CD14-positive monocyte (primary cell): ENCODE results near the gene LZTS2. TPM values are rescaled to one million over a fixed set of nuclear protein-coding genes. Genes with fewer than 3 reads are reported as not detected.

ENCODE experiments used
- DNase-seq, 3 donors: peaks; one replicate each; pipeline ENCODE4 v3.0.0-alpha.2; 2011 to 2022
- H2AFZ ChIP-seq: 2 replicates; pipeline ENCODE4 v1.6.0; 2012; ENCODE audit warnings: mild to moderate bottlenecking, low read depth, low read length, inconsistent platforms; ENCODE audit not compliant: insufficient read depth, poor library complexity, severe bottlenecking
- H3K27ac ChIP-seq, 2 donors: 1 replicate in 1 of 2; 2 replicates in 1 of 2; pipeline ENCODE4 v1.5.1; 2012 to 2013; ENCODE audit warnings: low read length in 2 of 2, control low read depth in 1 of 2, inconsistent platforms in 1 of 2, low read depth in 1 of 2, mild to moderate bottlenecking in 1 of 2
- H3K27me3 ChIP-seq, 2 donors: one replicate each; pipeline versions ENCODE4 v1.6.0 to v1.6.1; 2011 to 2013; ENCODE audit warnings: low read length in 2 of 2; ENCODE audit not compliant: control insufficient read depth in 2 of 2, insufficient read depth in 2 of 2
- H3K36me3 ChIP-seq, 2 donors: replicated peaks in 1 of 2; 1 replicate in 1 of 2; 2 replicates in 1 of 2; pipeline versions ENCODE4 v1.5.1 to v1.6.1; 2012 to 2013; ENCODE audit warnings: low read length in 2 of 2, control low read depth in 1 of 2, inconsistent platforms in 1 of 2, mild to moderate bottlenecking in 1 of 2; ENCODE audit not compliant: insufficient read depth in 2 of 2, control insufficient read depth in 1 of 2
- H3K4me1 ChIP-seq, 2 donors: 1 replicate in 1 of 2; 2 replicates in 1 of 2; pipeline versions ENCODE4 v1.5.1 to v1.6.1; 2012 to 2013; ENCODE audit warnings: low read length in 2 of 2, control low read depth in 1 of 2, inconsistent platforms in 1 of 2, mild to moderate bottlenecking in 1 of 2, moderate library complexity in 1 of 2; ENCODE audit not compliant: insufficient read depth in 2 of 2, control insufficient read depth in 1 of 2
- H3K4me2 ChIP-seq: replicated peaks from 2 replicates; pipeline ENCODE3; 2012; ENCODE audit warnings: low read length, moderate library complexity, mild to moderate bottlenecking; ENCODE audit not compliant: poor library complexity, severe bottlenecking; ENCODE audit errors: extremely low read depth
- H3K4me3 ChIP-seq, 3 experiments: fragments of 200-600 bp in 1 of 3; sonication (generic) in 1 of 3; replicated peaks in 1 of 3; 1 replicate in 2 of 3; 2 replicates in 1 of 3; pipeline ENCODE4 v1.5.1; 2011 to 2013; ENCODE audit warnings: low read length in 3 of 3, mild to moderate bottlenecking in 3 of 3, control low read depth in 2 of 3, low read depth in 2 of 3, inconsistent platforms in 1 of 3, moderate library complexity in 1 of 3
- H3K79me2 ChIP-seq: 2 replicates; pipeline ENCODE4 v1.6.0; 2012; ENCODE audit warnings: mild to moderate bottlenecking, control low read depth, inconsistent platforms, low read length, moderate library complexity; ENCODE audit not compliant: insufficient read depth
- H3K9ac ChIP-seq: 2 replicates; pipeline ENCODE4 v1.6.0; 2017; ENCODE audit warnings: low read length, mild to moderate bottlenecking; ENCODE audit not compliant: insufficient read depth, poor library complexity, severe bottlenecking
- H3K9me3 ChIP-seq, 2 donors: replicated peaks in 1 of 2; 1 replicate in 1 of 2; 2 replicates in 1 of 2; pipeline versions ENCODE4 v1.5.1 to v1.6.1; 2012 to 2013; ENCODE audit warnings: low read length in 2 of 2, control low read depth in 1 of 2; ENCODE audit not compliant: control insufficient read depth in 1 of 2, insufficient read depth in 1 of 2
- H4K20me1 ChIP-seq: 2 replicates; pipeline ENCODE4 v1.6.0; 2012; ENCODE audit warnings: mild to moderate bottlenecking, low read length, control low read depth, moderate library complexity; ENCODE audit not compliant: insufficient read depth
- H3K27ac Mint-ChIP-seq, 7 donors: one replicate each; pipeline ENCODE4 v1.8.0; 2020; ENCODE audit warnings: mild to moderate bottlenecking in 7 of 7, mixed read lengths in 7 of 7, moderate library complexity in 6 of 7, inconsistent platforms in 2 of 7
- H3K27me3 Mint-ChIP-seq, 3 donors: one replicate each; pipeline ENCODE4 v1.8.0; 2021 to 2022; ENCODE audit warnings: low read depth in 3 of 3, mild to moderate bottlenecking in 3 of 3, mixed read lengths in 3 of 3, moderate library complexity in 3 of 3, inconsistent platforms in 1 of 3
- H3K36me3 Mint-ChIP-seq, 2 donors: one replicate each; pipeline ENCODE4 v1.8.0; 2020; ENCODE audit warnings: mixed read lengths in 2 of 2, inconsistent platforms in 1 of 2, mild to moderate bottlenecking in 1 of 2
- H3K4me1 Mint-ChIP-seq: one replicate; pipeline ENCODE4 v1.8.0; 2020; ENCODE audit warnings: mild to moderate bottlenecking, mixed read lengths
- H3K4me3 Mint-ChIP-seq, 2 donors: one replicate each; pipeline ENCODE4 v1.8.0; 2020; ENCODE audit warnings: mild to moderate bottlenecking in 2 of 2, mixed read lengths in 2 of 2, moderate library complexity in 1 of 2
- H3K9me3 Mint-ChIP-seq, 7 donors: one replicate each; pipeline ENCODE4 v1.8.0; 2020 to 2022; ENCODE audit warnings: mixed read lengths in 7 of 7, mild to moderate bottlenecking in 6 of 7, moderate library complexity in 6 of 7, inconsistent platforms in 2 of 7
- WGBS: methylation state at CpG from one replicate; pipeline ENCODE4 v1.1.5; 2013; ENCODE audit warnings: missing lambda C conversion rate; ENCODE audit not compliant: insufficient coverage; 5-methylcytosine and 5-hydroxymethylcytosine counted together
- intact Hi-C, 2 donors: fragments of 100-400 bp; cut with micrococcal nuclease; formaldehyde crosslinking; loops; one replicate each; pipeline versions ENCODE4 v1.15.0 to v1.15.1; 2023
- polyA plus RNA-seq, 3 donors: library from polyadenylated mRNA; depleted of rRNA in 1 of 3; unstranded in 2 of 3; stranded (reverse) in 1 of 3; fragments of 300-500 nt in 2 of 3; fragments of >200 nt in 1 of 3; fragmentation: Illumina TruSeq in 2 of 3; gene quantifications; 1 replicate in 2 of 3; 2 replicates in 1 of 3; pipeline ENCODE4 v1.2.3, GENCODE V29; 2012 to 2021
- TF ChIP-seq, protein P1 (sequence below): fragments of 200-600 bp; IDR thresholded peaks from one replicate; pipeline ENCODE4 v1.8.0; 2022; ENCODE audit warnings: antibody characterized with exemption, mild to moderate bottlenecking

Gene LZTS2
- polyA plus RNA-seq, 3 donors = 2.8 to 9.2 (median 3.3) TPM

DNA sequence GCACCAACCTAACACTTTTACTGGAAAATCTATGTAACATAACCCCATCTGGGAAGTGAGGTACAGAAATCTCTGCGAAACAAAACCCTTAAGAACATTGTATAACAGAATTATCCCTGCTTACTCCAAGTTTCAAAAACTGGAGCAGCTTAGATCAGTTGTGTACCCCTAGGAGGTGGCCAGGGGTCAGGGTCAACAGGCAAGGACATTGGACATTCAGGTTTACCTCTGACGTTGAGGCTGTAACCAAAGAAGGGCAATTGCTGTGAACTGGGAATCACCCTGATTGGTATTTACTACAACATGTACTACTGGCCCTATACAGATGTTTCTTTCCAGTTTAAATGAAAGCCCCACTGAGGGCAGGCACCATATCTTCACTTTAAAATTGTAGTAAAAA lies 44.5 kb downstream of the LZTS2 start:
- no peak overlapping the region for H3K27ac ChIP-seq
- Mint-ChIP-seq H3K4me3 (no peak overlapping the region), H3K27me3 (peaks cover 38 to 40% (median 39%) of the 10 kb centered on the region in 3 donors), H3K36me3 (peaks cover 14 to 18% of the 10 kb centered on the region in 2 donors), H3K9me3 (peaks cover 0 to 15% (median 4%) of the 10 kb centered on the region in 7 donors), H3K27ac (no peak overlapping the region), H3K4me1 (peaks cover 26% of the 10 kb centered on the region)
- H3K4me3 ChIP-seq = no peak overlapping the region
- peaks cover 14 to 22% of the 10 kb centered on the region in 2 donors for H3K4me1 ChIP-seq
- TF ChIP-seq, protein P1, sequence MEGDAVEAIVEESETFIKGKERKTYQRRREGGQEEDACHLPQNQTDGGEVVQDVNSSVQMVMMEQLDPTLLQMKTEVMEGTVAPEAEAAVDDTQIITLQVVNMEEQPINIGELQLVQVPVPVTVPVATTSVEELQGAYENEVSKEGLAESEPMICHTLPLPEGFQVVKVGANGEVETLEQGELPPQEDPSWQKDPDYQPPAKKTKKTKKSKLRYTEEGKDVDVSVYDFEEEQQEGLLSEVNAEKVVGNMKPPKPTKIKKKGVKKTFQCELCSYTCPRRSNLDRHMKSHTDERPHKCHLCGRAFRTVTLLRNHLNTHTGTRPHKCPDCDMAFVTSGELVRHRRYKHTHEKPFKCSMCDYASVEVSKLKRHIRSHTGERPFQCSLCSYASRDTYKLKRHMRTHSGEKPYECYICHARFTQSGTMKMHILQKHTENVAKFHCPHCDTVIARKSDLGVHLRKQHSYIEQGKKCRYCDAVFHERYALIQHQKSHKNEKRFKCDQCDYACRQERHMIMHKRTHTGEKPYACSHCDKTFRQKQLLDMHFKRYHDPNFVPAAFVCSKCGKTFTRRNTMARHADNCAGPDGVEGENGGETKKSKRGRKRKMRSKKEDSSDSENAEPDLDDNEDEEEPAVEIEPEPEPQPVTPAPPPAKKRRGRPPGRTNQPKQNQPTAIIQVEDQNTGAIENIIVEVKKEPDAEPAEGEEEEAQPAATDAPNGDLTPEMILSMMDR = no peak
- peaks cover 7 to 13% of the 10 kb centered on the region in 2 donors for H3K36me3 ChIP-seq
- H3K9me3 ChIP-seq = peaks cover 0 to 13% of the 10 kb centered on the region in 2 donors
- intact Hi-C loops = loop anchor here in 1 of 2 donors (5.0 kb wide), 1 partner anchor 98 kb away; no protein-coding TSS in a partner anchor
- WGBS = 83% methylated on average over 1 of the region's 2 CpGs
- H3K4me2 ChIP-seq = no peak overlapping the region
- peaks cover 27 to 42% of the 10 kb centered on the region in 2 donors for H3K27me3 ChIP-seq
- no peaks in the 10 kb centered on the region for H4K20me1 ChIP-seq
- H2AFZ ChIP-seq = no peak overlapping the region
- DNase-seq = no peak
- no peaks in the 10 kb centered on the region for H3K79me2 ChIP-seq
- H3K9ac ChIP-seq = no peak overlapping the region

DNA sequence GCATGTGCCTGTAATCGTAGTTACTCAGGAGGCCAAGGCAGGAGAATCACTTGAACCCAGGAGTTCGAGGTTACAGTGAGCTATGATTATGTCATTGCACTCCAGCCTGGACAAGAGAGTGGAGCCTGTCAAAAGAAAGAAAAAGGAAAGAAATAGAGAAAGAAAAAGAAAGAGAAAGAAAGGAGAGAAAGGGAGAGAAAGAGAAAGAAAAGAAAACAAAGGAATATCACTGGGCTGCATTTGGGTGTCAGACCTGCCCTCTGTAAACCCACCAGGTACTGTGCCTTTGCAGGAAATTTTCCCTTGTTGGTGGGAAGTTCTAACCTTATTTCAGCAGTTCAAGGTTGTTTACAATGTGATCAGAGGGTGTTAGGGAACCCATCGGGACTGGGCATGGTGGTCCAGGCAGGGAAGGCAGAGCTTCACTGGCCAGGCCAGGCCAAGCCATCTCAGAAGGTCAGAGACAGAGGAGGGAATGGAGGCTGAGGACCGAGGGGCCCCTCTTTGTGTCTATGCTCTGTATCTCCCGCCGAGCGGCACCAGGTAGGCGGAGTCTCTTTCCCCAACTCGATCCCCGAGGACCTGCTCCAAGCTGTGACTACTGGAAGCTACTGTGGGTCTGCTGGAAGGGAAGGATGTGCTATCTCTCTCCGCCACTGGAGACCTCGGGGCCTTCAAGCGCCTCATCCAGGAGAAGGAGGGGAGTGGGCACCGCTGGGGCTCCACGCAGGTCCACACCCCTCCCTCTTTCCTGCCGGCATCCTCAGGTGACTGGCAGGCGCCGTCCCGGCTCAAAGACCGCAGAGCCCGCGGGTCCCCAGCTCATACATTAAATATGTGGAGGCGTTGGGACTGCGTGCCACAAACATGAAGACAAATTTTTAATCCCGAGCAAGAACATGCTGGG lies 47.0 kb downstream of the LZTS2 start:
- H3K27me3 Mint-ChIP-seq = peaks cover 55 to 60% (median 60%) of the 10 kb centered on the region in 3 donors
- Histone ChIP-seq H3K4me3 (no peak overlapping the region), H2AFZ (no peak overlapping the region), H3K27ac (no peak overlapping the region), H3K36me3 (no peaks in the 10 kb centered on the region), H3K79me2 (no peaks in the 10 kb centered on the region), H3K9ac (no peak overlapping the region), H3K4me1 (peaks cover 22 to 28% of the 10 kb centered on the region in 2 donors), H4K20me1 (no peaks in the 10 kb centered on the region), H3K9me3 (peaks cover 0 to 17% of the 10 kb centered on the region in 2 donors), H3K27me3 (peaks cover 36 to 64% of the 10 kb centered on the region in 2 donors), H3K4me2 (no peak overlapping the region)
- TF ChIP-seq, protein P1 = no peak
- H3K27ac Mint-ChIP-seq = no peak overlapping the region
- intact Hi-C loops = no loop called here
- WGBS = 80% methylated on average over 15 of the region's 25 CpGs
- peak overlapping the region in 1 of 2 donors; percentile 77 for H3K4me3 Mint-ChIP-seq
- DNase-seq = no peak
- peaks cover 29% of the 10 kb centered on the region for H3K4me1 Mint-ChIP-seq
- H3K36me3 Mint-ChIP-seq = peaks cover 4 to 8% of the 10 kb centered on the region in 2 donors
- peaks cover 0 to 23% (median 6%) of the 10 kb centered on the region in 7 donors for H3K9me3 Mint-ChIP-seq
